ENCODE results near the gene CD82.

DNA sequence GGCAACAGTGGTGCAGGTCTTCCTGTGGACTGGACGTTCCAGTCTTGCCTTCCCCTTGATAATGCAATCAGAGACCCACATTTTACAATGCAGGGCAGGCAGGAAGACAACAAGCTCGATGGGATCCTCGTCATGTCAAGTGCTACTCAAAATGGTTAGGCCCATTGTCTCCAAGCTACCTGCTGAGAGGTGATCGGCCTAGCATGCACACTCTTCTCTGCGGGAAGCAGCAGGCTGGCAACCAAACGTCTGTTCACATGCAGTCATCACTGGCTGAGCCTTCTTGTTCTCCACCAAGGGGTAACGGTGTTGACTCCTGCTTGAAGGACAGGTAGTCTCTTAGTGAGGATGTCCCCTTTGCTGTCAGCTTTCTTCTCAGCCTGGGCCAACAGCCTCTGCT lies 25.5 kb upstream of the CD82 start:
- no peak for TF ChIP-seq POLR2A (IDR thresholded peaks at IDR 0.05)
- TF ChIP-seq, protein P1, sequence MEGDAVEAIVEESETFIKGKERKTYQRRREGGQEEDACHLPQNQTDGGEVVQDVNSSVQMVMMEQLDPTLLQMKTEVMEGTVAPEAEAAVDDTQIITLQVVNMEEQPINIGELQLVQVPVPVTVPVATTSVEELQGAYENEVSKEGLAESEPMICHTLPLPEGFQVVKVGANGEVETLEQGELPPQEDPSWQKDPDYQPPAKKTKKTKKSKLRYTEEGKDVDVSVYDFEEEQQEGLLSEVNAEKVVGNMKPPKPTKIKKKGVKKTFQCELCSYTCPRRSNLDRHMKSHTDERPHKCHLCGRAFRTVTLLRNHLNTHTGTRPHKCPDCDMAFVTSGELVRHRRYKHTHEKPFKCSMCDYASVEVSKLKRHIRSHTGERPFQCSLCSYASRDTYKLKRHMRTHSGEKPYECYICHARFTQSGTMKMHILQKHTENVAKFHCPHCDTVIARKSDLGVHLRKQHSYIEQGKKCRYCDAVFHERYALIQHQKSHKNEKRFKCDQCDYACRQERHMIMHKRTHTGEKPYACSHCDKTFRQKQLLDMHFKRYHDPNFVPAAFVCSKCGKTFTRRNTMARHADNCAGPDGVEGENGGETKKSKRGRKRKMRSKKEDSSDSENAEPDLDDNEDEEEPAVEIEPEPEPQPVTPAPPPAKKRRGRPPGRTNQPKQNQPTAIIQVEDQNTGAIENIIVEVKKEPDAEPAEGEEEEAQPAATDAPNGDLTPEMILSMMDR (IDR thresholded peaks at IDR 0.05): no peak

Measured in breast epithelium (tissue), 3 donors.